Ovary (tissue), 9 donors: ENCODE data around the gene SUGCT. TPM values are rescaled to one million over a fixed set of nuclear protein-coding genes. Genes with fewer than 3 reads are reported as not detected.

Source experiments
- DNase-seq, 5 donors: peaks; one replicate each; pipeline ENCODE4 v3.0.0-alpha.2; 2019 to 2020
- H3K27ac ChIP-seq, 2 donors: fragments of 200-600 bp; one replicate each; pipeline versions ENCODE4 v1.5.1 to v1.8.0; 2019 to 2022
- H3K27me3 ChIP-seq: fragments of 200-600 bp; one replicate; pipeline ENCODE4 v1.8.0; 2022
- H3K36me3 ChIP-seq: fragments of 200-600 bp; sonication (generic); one replicate; pipeline ENCODE4 v1.5.1; 2019
- H3K4me1 ChIP-seq: one replicate; pipeline ENCODE4 v1.8.1; 2013; ENCODE audit warnings: mild to moderate bottlenecking, moderate library complexity; ENCODE audit not compliant: insufficient read depth
- H3K4me3 ChIP-seq: fragments of 200-600 bp; sonication (generic); one replicate; pipeline ENCODE4 v1.5.1; 2017
- H3K9me3 ChIP-seq, 2 donors: fragments of 200-600 bp in 1 of 2; sonication (generic) in 1 of 2; one replicate each; pipeline versions ENCODE4 v1.5.1 to v1.8.1; 2013 to 2019; ENCODE audit warnings: mild to moderate bottlenecking in 1 of 2, moderate library complexity in 1 of 2
- EP300 ChIP-seq: sonication (generic); formaldehyde crosslinking; IDR thresholded peaks from one replicate; pipeline ENCODE4 v1.6.1; 2017; ENCODE audit warnings: antibody characterized with exemption
- POLR2A ChIP-seq: fragments of 450-650 bp; IDR thresholded peaks from one replicate; pipeline ENCODE4 v1.6.1; 2017; ENCODE audit warnings: antibody characterized with exemption, mild to moderate bottlenecking, moderate library complexity
- WGBS, 3 donors: extraction: QIAGEN DNeasy Blood & Tissue Kit in 1 of 3; methylation state at CpG; one replicate each; pipeline versions ENCODE4 v1.1.5 to v1.1.7; 2013 to 2017; 5-methylcytosine and 5-hydroxymethylcytosine counted together
- intact Hi-C, 4 donors: fragments of 100-400 bp; cut with DNase I; formaldehyde crosslinking; loops; one replicate each; pipeline versions ENCODE4 v1.11.0 to v1.15.1; 2022 to 2023
- polyA plus RNA-seq, 2 donors: library from polyadenylated mRNA; stranded (reverse); fragments of 200-250 nt in 1 of 2; fragments of 350-450 nt in 1 of 2; fragmentation: Illumina TruSeq in 1 of 2; extraction: RNeasy Lipid Tissue Mini Kit (QIAGEN cat#74804) in 1 of 2; gene quantifications; one replicate each; pipeline ENCODE4 v1.2.3, GENCODE V29; 2013 to 2014
- total RNA-seq, 7 donors: library from RNA; depleted of rRNA in 2 of 7; stranded (reverse); fragments of >200 nt in 2 of 7; fragmentation: NEBNext Ultra II Directional in 3 of 7; extraction: Animal tissue kit (Norgen Biotek cat#: 25700) in 3 of 7; gene quantifications; one replicate each; pipeline versions ENCODE4 v1.1.0 to v1.2.4, GENCODE V29; 2016 to 2023
- TF ChIP-seq, protein P1 (sequence below), 3 donors: fragments of 450-650 bp in 2 of 3; fragments of 200-600 bp in 1 of 3; IDR thresholded peaks; one replicate each; pipeline versions ENCODE4 v1.5.1 to v1.8.0; 2016 to 2022; ENCODE audit warnings: antibody characterized with exemption in 3 of 3, mild to moderate bottlenecking in 1 of 3
- donor health status: DM: no; HTN: no; CAD: no; lungs with moderate emphysema.
- donor health status: DM: no; HTN: no; CAD: no.
- donor health status: Bipolar disorder and iron deficiency.
- donor health status: DM: yes; HTN: yes; CAD: no.
- donor health status: DM: no; HTN: no; CAD: no.
- donor health status: DM: yes; HTN: yes; CAD: no.

SUGCT gene
- total and polyA plus RNA-seq, 9 donors = 3.4 to 9.3 (median 7.8) TPM

DNA sequence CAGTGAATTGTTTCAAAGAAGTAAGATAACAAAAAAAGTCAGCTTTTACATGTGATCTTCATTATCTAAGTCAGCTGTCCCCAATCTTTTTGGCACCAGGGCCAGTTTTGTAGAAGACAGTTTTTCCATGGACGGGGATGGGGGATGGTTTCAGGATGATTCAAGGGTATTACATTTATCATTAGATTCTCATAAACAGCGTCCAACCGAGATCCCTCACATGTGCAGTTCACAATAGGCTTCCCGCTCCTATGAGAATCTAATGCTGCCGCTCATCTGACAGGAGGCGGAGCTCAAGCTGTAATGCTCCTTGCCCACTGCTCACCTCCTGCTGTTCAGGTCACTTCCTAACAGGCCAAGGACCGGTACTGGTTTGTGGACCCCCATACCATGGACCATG, 607.5 kb downstream of the SUGCT start:
- Histone ChIP-seq H3K36me3 (no peaks in the 10 kb centered on the region), H3K27me3 (no peaks in the 10 kb centered on the region), H3K4me3 (no peak overlapping the region), H3K4me1 (no peaks in the 10 kb centered on the region), H3K9me3 (no peaks in the 10 kb centered on the region), H3K27ac (no peak overlapping the region)
- WGBS, 3 donors = 86 to 90% (median 88%) methylated on average over 7 of the region's 7 CpGs
- TF ChIP-seq EP300 (no peak), POLR2A (no peak)
- TF ChIP-seq, protein P1, sequence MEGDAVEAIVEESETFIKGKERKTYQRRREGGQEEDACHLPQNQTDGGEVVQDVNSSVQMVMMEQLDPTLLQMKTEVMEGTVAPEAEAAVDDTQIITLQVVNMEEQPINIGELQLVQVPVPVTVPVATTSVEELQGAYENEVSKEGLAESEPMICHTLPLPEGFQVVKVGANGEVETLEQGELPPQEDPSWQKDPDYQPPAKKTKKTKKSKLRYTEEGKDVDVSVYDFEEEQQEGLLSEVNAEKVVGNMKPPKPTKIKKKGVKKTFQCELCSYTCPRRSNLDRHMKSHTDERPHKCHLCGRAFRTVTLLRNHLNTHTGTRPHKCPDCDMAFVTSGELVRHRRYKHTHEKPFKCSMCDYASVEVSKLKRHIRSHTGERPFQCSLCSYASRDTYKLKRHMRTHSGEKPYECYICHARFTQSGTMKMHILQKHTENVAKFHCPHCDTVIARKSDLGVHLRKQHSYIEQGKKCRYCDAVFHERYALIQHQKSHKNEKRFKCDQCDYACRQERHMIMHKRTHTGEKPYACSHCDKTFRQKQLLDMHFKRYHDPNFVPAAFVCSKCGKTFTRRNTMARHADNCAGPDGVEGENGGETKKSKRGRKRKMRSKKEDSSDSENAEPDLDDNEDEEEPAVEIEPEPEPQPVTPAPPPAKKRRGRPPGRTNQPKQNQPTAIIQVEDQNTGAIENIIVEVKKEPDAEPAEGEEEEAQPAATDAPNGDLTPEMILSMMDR (IDR thresholded peaks at IDR 0.05) = no peak
- no peak for DNase-seq
- intact Hi-C loops = no loop called here

DNA sequence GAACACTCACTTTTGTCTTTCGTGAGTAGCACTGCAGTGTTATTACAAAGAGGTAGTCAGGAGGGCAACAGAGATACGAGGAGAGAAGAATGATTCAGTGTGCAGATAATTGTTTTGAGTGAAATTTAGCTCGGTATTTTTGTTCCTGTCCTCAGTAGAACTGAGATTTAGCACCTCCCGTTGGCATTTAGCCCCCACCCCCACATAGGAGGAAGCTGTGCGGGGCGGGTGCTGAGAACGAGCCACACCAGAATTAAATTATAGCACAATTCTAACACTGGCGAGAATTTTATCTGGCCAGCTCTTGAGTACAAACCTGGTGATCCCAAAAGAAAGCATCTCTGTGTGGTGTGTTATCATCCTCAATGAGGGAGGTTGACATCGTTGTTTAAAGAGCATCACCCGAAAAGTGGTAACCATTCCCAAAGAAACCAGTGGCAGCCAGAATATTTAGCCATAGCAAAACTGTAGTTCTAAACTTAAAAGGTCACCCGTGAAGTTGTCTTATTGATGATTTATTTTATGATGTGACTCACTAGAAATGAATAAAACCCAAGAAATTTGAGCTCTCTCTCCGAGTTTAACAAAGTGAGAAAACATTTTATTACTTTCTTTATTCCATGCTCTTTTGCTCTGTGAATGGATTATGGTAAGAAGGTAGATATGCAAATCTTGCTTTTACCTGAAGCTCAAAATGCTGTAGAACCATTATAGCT, 612.2 kb downstream of the SUGCT start:
- Histone ChIP-seq H3K4me1 (no peaks in the 10 kb centered on the region), H3K4me3 (no peak overlapping the region), H3K27ac (no peak overlapping the region), H3K9me3 (no peaks in the 10 kb centered on the region), H3K36me3 (no peaks in the 10 kb centered on the region), H3K27me3 (no peaks in the 10 kb centered on the region)
- 57 to 67% (median 66%) methylated on average over 12 of the region's 12 CpGs for WGBS, 3 donors
- TF ChIP-seq, protein P1 (IDR thresholded peaks at IDR 0.05) = no peak
- no peak for TF ChIP-seq EP300
- DNase-seq = no peak
- intact Hi-C loops = no loop called here

GRCh38 chr7:40747856-40748255, 613.1 kb downstream of the SUGCT start:
- Histone ChIP-seq H3K4me1 (no peaks in the 10 kb centered on the region), H3K27me3 (no peaks in the 10 kb centered on the region), H3K36me3 (no peaks in the 10 kb centered on the region), H3K27ac (no peak overlapping the region), H3K4me3 (no peak overlapping the region), H3K9me3 (no peaks in the 10 kb centered on the region)
- WGBS, 3 donors = 82 to 88% (median 86%) methylated on average over 2 of the region's 2 CpGs
- no peak for DNase-seq
- intact Hi-C loops = no loop called here
- TF ChIP-seq, protein P1 (IDR thresholded peaks at IDR 0.05) = no peak
- TF ChIP-seq EP300 = no peak
- TF ChIP-seq POLR2A = no peak

- Histone ChIP-seq H3K27ac (no peak overlapping the region), H3K4me1 (no peaks in the 10 kb centered on the region), H3K9me3 (no peaks in the 10 kb centered on the region), H3K36me3 (no peaks in the 10 kb centered on the region), H3K4me3 (no peak overlapping the region), H3K27me3 (no peaks in the 10 kb centered on the region)
- 36 to 52% (median 46%) methylated on average over 5 of the region's 5 CpGs for WGBS, 3 donors
- TF ChIP-seq EP300 (no peak), POLR2A (no peak)
- TF ChIP-seq, protein P1 (IDR thresholded peaks at IDR 0.05) = no peak
- DNase-seq = no peak
- intact Hi-C loops = no loop called here
These were observed 615.1 kb downstream of the SUGCT start for GRCh38 chr7:40749877-40750276.
